Renal cortical epithelial cell (primary cell): ENCODE results near the gene ZC3H6. TPM values are rescaled to one million over a fixed set of nuclear protein-coding genes. Genes with fewer than 3 reads are reported as not detected.

Experiments used
- DNase-seq: peaks from one replicate; pipeline ENCODE4 v3.0.0-alpha.2; 2011; ENCODE audit warnings: low read depth
- total RNA-seq: library from RNA; depleted of rRNA; stranded (reverse); fragments of >200 nt; gene quantifications from 2 replicates; pipeline ENCODE4 v1.2.3, GENCODE V29; 2014

ZC3H6 gene
- total RNA-seq, result 4.7 and 7.0 TPM in 2 replicates

GRCh38 chr2:112275311-112275886 lies at the start of gene ZC3H6:
Gene ZC3H6 (plus strand): TSS chr2:112275597. CDS start chr2:112275995, 398 bp downstream.
- DNase-seq, result peak; percentile 78

- DNase-seq, result no peak
Observed at GRCh38 chr2:112229348-112229747, 46.0 kb upstream of the ZC3H6 start.

DNA sequence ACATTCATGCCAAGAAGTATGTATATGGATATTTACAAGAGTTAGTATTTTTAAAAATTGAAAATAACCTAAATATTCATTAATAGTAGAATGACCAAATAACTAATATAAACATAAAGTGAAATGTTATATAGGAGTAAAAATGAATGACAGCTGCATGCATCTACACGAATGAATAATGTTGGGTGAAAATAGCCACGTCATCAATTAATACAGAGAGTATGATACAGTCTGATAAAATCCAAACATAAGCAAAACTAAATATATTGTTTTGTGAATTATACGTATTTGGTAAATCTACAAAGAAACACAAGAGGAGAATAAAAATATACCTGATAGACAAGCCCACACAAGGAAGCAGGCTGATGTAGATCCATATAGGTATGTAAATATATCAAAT lies 45.0 kb upstream of the ZC3H6 start:
- no peak for DNase-seq

DNA sequence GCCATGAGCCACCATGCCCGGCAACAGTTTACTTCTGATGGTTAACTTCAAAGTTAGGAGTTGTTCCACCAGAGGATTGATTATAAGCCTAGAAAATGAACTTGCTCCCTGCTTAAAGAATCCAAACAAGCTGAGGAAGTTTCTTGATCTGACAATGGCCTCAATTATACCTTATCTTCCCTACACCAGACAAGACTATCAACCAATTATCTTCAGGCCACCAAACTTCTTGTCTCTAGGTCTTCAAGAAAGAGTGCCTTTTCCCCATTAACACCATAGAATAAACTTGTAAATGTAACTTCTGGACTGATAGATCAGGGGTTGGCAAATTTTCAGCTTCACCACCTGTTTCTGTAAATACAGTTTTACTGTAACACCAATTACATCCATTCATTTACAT lies 35.5 kb upstream of the ZC3H6 start:
- no peak for DNase-seq

- no peak for DNase-seq
Observed at GRCh38 chr2:112242384-112242783, 33.0 kb upstream of the ZC3H6 start.

DNA sequence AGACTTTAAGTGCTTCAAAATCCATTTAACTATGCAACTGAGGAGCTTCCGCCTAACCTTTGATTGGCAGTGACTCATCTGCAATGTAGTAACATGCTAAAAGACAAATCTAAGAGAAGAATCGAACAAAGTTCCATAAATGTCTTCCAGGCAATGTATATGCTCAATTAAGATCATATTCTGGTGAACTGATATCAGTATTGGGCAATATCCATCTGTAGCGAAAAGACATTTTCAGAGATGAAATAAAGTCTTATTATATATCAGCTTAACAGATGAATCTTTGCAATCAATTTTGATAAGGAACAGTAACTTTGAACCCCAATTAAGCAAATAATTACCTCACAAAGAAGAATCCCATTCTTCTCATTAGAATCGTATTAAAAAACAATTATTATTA lies 32.2 kb upstream of the ZC3H6 start:
- DNase-seq, result no peak

- DNase-seq, result no peak
Observed at GRCh38 chr2:112244854-112245253, 30.5 kb upstream of the ZC3H6 start.

- no peak for DNase-seq
Observed at GRCh38 chr2:112251271-112251670, 24.1 kb upstream of the ZC3H6 start.

- DNase-seq, result no peak
Observed at GRCh38 chr2:112253261-112253815, 22.1 kb upstream of the ZC3H6 start.

DNA sequence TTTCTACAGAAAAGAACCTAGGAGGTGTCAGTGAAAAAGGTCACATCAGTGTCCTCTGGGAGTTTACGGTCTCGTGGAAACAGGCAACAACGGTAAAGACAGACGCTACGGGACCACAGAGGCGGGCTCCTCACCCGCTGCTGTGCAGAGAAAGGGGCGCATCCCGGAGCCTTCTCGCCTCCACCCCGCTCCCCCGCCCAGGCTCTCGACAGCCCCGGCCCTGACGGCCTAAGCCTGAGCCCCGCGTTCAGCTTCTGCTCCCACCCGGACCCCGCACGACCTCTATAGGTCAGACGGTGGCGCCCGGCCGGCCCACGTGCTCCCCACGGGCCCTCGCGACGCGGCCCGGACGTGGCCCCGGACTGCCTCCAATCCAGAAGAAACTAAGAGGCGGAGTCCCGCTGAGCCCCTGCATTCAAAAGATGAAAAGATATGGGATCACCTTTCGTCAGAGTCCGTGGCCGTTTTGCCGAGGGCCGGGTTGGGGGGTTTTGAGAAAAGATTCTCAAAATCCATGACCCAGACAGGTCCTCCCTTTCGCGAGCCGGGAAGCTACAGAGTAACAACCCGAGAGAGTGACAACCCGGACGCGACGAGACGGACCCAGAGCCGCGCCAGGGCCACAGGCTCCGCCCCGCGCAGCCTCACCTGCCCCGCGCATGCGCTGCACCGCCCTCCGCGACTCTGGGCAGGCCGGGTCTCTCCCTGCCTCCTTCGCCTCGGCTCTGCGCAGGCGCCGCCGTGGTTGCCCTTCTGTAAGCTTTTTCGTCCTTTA lies 20.7 kb upstream of the ZC3H6 start, which contains the start of gene ZC3H8:
Gene ZC3H8 (minus strand): TSS at position 577 of the 775 bp plus-strand sequence. CDS start 61 bp downstream, at position 516.
- peak; percentile 68 for DNase-seq

DNA sequence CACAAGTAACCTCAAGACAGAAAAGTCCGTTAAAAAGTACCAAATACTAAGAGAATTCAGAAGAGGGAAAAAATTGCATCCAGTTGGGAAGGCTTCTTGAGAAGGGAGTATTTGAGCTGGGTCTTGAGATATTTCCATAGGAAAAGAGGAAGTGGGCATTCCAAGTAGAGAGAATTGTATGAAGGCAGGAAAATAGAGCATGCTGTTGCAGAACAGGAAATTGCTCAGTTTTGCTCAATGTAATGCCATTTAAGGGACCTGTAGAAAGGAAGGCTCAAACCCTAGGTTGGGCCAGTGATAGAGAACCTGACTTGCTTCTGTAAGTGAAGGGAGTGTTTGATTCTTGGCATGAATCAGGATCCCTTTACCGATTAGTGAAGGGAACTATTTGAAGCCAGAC lies 19.5 kb upstream of the ZC3H6 start:
- DNase-seq, result no peak

DNA sequence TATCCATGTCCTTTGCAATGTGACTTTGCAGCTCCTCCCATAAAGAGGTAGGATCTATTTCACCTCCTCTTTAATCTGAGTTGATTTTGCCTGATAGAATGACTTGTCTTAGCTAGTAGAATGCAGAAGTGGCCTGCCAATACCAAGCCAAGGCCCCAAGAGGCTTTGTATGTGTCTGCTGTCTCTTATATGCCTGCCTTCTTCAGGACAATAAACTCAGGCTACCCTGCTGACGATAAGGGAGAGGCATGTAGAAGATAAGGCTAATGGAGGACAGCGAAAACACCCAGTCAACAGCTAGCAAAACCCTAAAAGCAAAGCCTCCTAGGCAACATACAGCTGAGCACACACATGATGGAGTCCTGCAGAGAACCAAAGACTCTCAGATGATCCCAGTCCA lies 18.7 kb upstream of the ZC3H6 start:
- no peak for DNase-seq

DNA sequence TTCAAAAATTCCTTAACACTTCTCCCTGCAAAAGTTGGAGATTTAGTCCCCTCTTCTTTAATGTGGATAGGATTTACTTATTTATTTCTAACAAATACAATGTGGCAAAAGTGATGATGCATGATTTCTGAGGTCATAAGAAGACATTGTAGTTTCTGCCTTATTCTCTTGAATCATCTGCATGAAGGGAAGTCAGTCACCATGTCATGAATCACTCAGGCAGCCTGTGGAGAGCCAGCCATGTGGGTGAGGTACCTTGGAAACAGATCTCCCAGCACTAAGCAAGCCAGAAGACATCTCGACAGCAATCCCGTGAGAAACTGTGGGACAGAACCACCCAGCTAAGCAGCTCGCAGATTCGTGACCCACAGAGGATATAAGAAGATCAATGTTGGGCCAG lies 17.8 kb upstream of the ZC3H6 start:
- DNase-seq, result peak; percentile 77

- peak; percentile 64 for DNase-seq
Observed at GRCh38 chr2:112259509-112260294, 15.7 kb upstream of the ZC3H6 start.

DNA sequence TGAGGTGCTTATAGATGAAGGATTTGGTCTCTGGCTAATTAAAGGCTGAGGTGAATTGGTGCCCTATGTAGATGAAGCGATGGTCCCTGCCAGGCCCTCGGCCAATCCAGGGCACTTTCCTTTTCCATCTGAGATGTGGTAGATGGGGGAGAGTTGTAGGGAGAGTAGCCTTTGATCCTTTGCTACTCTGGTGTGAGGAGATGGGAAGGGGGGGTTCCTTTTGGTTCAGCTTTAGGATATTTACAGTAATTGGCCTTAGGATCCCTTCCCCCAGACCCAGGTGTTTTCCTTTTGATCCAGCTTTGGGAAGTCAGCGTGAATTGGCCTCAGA lies 15.1 kb upstream of the ZC3H6 start:
- DNase-seq, result no peak

DNA sequence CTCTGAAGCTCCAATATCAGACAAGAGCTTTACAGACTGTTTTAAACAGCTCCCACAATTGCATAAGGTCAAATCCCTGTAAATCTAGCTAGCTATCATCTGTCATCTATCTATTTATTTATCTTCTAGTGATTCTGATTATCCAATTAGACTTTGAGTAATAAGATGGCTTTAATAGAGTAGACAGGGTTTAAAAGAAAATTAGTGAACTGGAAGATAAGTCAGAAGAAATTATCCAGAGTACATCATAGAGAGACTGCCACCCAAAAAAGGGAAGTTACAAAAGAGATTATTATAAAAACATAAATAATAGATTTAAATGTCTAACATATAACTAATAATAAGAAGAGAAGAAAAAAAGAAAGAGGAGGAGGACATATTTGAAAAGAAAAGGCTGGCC lies 12.5 kb upstream of the ZC3H6 start:
- no peak for DNase-seq

DNA sequence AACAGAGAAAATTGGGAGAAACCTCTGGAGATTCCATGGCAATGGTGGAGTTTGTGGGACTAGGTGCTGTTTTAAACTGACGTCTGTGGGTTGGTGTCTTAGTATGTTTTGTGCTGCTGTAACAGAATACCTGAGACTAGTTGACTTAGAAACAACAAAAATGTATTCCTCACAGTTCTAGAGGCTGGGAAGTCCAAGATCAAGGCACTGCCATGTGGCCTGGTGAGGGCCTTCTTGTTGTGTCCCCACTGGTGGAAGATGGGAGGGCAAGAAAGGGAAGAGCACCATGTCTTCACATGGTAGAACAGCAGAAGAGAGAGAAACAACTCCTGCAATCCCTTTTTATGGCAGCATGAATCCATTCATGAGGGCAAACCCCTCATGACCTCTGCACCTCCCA lies 6.8 kb upstream of the ZC3H6 start:
- DNase-seq, result no peak

GRCh38 chr2:112272669-112273068 lies 2.7 kb upstream of the ZC3H6 start:
- DNase-seq, result no peak

GRCh38 chr2:112273349-112273748 lies 2.0 kb upstream of the ZC3H6 start:
- DNase-seq, result no peak

GRCh38 chr2:112275887-112276773 lies 733 bp downstream of the ZC3H6 start:
- DNase-seq, result peak; percentile 60

DNA sequence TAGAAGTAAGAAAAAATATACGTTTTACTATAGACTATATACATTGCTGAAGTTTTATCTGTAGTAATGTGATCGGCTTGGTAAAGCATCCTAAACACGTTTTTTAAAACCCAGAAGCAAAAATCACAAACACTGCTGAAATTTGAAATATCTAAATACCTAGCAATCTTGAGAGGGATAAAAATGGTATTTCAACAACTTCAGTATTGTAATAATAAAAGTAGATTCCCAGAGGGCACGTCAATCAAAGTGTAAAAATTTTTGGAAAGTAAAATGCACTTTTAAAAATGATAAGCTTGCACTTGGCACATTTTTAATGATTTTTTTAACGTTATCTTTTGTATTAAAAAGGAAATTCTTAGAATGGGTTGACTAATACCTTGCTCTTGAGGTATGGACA lies 1.6 kb downstream of the ZC3H6 start:
- DNase-seq, result no peak
